B cell (primary cell): ENCODE data around the gene ZDHHC14. TPM values are rescaled to one million over a fixed set of nuclear protein-coding genes. Genes with fewer than 3 reads are reported as not detected.

Experiments used
- ATAC-seq: fragments of 200-7000 bp; cut with Tn5 transposase; one replicate; pipeline ENCODE4 v1.10.0; 2021; ENCODE audit warnings: low read depth, mild to moderate bottlenecking, moderate number of reproducible peaks, moderate library complexity
- CTCF ChIA-PET: fragments of 350-600 bp; sonication (Branson Sonifier 250); formaldehyde crosslinking; loops from one replicate; lab custom pipeline; 2021; ENCODE audit warnings: antibody characterized with exemption, inconsistent platforms; lab: Charles Lee
- POLR2A ChIA-PET: fragments of 350-600 bp; sonication (Branson Sonifier 250); formaldehyde crosslinking; loops from one replicate; lab custom pipeline; 2021; ENCODE audit warnings: antibody characterized with exemption; lab: Charles Lee
- DNase-seq: peaks from one replicate; pipeline ENCODE4 v3.0.0; 2013
- H2AFZ ChIP-seq: 2 replicates; pipeline ENCODE4 v1.6.1; 2012; ENCODE audit warnings: mild to moderate bottlenecking, low read depth, low read length; ENCODE audit not compliant: insufficient read depth, poor library complexity, severe bottlenecking
- H3K27ac ChIP-seq, 2 donors: 1 replicate in 1 of 2; 2 replicates in 1 of 2; pipeline ENCODE4 v1.5.1; 2012 to 2013; ENCODE audit warnings: low read length in 2 of 2, mild to moderate bottlenecking in 2 of 2, moderate library complexity in 1 of 2
- H3K27me3 ChIP-seq, 4 experiments: fragments of 200-600 bp in 1 of 4; sonication (generic) in 1 of 4; replicated peaks in 1 of 4; 1 replicate in 2 of 4; 2 replicates in 2 of 4; pipeline versions ENCODE4 v1.6.1 to v1.7.0; 2013 to 2016; ENCODE audit warnings: low read length in 3 of 4, mild to moderate bottlenecking in 2 of 4, mixed read lengths in 1 of 4, moderate library complexity in 1 of 4; ENCODE audit not compliant: insufficient read depth in 4 of 4, control insufficient read depth in 3 of 4; ENCODE audit errors: control extremely low read depth in 1 of 4
- H3K36me3 ChIP-seq, 2 experiments: replicated peaks in 1 of 2; 1 replicate in 1 of 2; 2 replicates in 1 of 2; pipeline versions ENCODE4 v1.6.1 to v1.7.1; 2013; ENCODE audit warnings: low read length in 1 of 2; ENCODE audit not compliant: insufficient read depth in 2 of 2, control insufficient read depth in 1 of 2; ENCODE audit errors: control extremely low read depth in 1 of 2, extremely low read depth in 1 of 2
- H3K4me1 ChIP-seq, 2 donors: fragments of 200-600 bp in 1 of 2; sonication (generic) in 1 of 2; 1 replicate in 1 of 2; 2 replicates in 1 of 2; pipeline versions ENCODE4 v1.5.1 to v1.6.1; 2013 to 2017; ENCODE audit warnings: low read length in 2 of 2; ENCODE audit not compliant: control insufficient read depth in 2 of 2, insufficient read depth in 2 of 2
- H3K4me2 ChIP-seq: replicated peaks from 2 replicates; pipeline ENCODE3; 2012; ENCODE audit warnings: mild to moderate bottlenecking, low read depth, low read length; ENCODE audit not compliant: poor library complexity, severe bottlenecking
- H3K4me3 ChIP-seq, 5 experiments: fragments of 200-600 bp in 1 of 5; sonication (generic) in 1 of 5; 1 replicate in 3 of 5; 2 replicates in 2 of 5; pipeline versions ENCODE4 v1.5.1 to v1.7.0; 2011 to 2016; ENCODE audit warnings: low read length in 4 of 5, mild to moderate bottlenecking in 4 of 5, low read depth in 2 of 5, control low read depth in 1 of 5, moderate library complexity in 1 of 5; ENCODE audit not compliant: insufficient read depth in 1 of 5; ENCODE audit errors: control extremely low read depth in 1 of 5, extremely low read depth in 1 of 5
- H3K79me2 ChIP-seq: fragments of 200-600 bp; sonication (generic); one replicate; pipeline ENCODE4 v1.6.0; 2016; ENCODE audit warnings: low read length; ENCODE audit not compliant: control insufficient read depth, insufficient read depth
- H3K9ac ChIP-seq: fragments of 200-600 bp; sonication (generic); 2 replicates; pipeline ENCODE4 v1.6.1; 2017; ENCODE audit warnings: mild to moderate bottlenecking, low read length, moderate library complexity
- H3K9me3 ChIP-seq, 3 donors: one replicate each; pipeline versions ENCODE4 v1.6.1 to v1.7.1; 2013; ENCODE audit warnings: low read length in 2 of 3; ENCODE audit not compliant: control insufficient read depth in 2 of 3, insufficient read depth in 1 of 3; ENCODE audit errors: control extremely low read depth in 1 of 3
- H4K20me1 ChIP-seq: 2 replicates; pipeline ENCODE4 v1.6.0; 2012; ENCODE audit warnings: mild to moderate bottlenecking, low read length; ENCODE audit not compliant: insufficient read depth, control insufficient read depth, poor library complexity, severe bottlenecking
- H3K27ac Mint-ChIP-seq: one replicate; pipeline ENCODE4 v1.8.0; 2021; ENCODE audit warnings: mixed read lengths
- H3K27me3 Mint-ChIP-seq: one replicate; pipeline ENCODE4 v1.8.0; 2021; ENCODE audit warnings: mixed read lengths
- H3K4me1 Mint-ChIP-seq: one replicate; pipeline ENCODE4 v1.8.0; 2021; ENCODE audit warnings: mixed read lengths
- H3K4me3 Mint-ChIP-seq: one replicate; pipeline ENCODE4 v1.8.0; 2021; ENCODE audit warnings: mixed read lengths
- H3K9me3 Mint-ChIP-seq: one replicate; pipeline ENCODE4 v1.8.0; 2022; ENCODE audit warnings: mixed read lengths; ENCODE audit not compliant: insufficient read depth
- CTCF ChIP-seq: fragments of 200-600 bp; IDR thresholded peaks from one replicate; pipeline ENCODE4 v1.8.0; 2022; ENCODE audit warnings: antibody characterized with exemption, mild to moderate bottlenecking
- EZH2 ChIP-seq: IDR thresholded peaks from 2 replicates; pipeline ENCODE4 v1.6.1; 2012; ENCODE audit warnings: borderline replicate concordance, low read depth, mild to moderate bottlenecking, moderate library complexity, low read length; ENCODE audit not compliant: insufficient read depth, poor library complexity, severe bottlenecking
- whole genome bisulfite sequencing: methylation state at CpG from one replicate; pipeline ENCODE4 v1.1.5; 2013; ENCODE audit warnings: missing lambda C conversion rate; ENCODE audit not compliant: insufficient coverage; 5-methylcytosine and 5-hydroxymethylcytosine counted together
- intact Hi-C: fragments of 100-400 bp; cut with micrococcal nuclease; formaldehyde crosslinking; loops from one replicate; pipeline ENCODE4 v1.10.0; 2022
- polyA plus RNA-seq: library from polyadenylated mRNA; depleted of rRNA; stranded (reverse); fragments of >200 nt; gene quantifications from 2 replicates; pipeline ENCODE4 v1.2.3, GENCODE V29; 2012
- total RNA-seq, 2 donors: library from RNA; stranded (reverse); fragments of 120-200 nt in 1 of 2; gene quantifications; 1 replicate in 1 of 2; 2 replicates in 1 of 2; pipeline versions ENCODE4 v1.2.3 to v1.2.4, GENCODE V29; 2013 to 2022

Gene ZDHHC14
- total and polyA plus RNA-seq, 2 donors (not counting 1 experiment from before 2014, with no cell fraction given), result 8.8 to 50.4 TPM

GRCh38 chr6:157538698-157539097 is 157.7 kb downstream of the ZDHHC14 start:
- Histone ChIP-seq H4K20me1 (no peaks in the 10 kb centered on the region), H3K9me3 (peaks cover 0 to 6% (median 0%) of the 10 kb centered on the region in 3 donors), H3K4me2 (peak overlapping the region; percentile 52), H3K9ac (no peak overlapping the region), H3K4me1 (peaks cover 50 to 80% of the 10 kb centered on the region in 2 donors), H3K36me3 (peaks cover 0 to 9% of the 10 kb centered on the region in 2 experiments), H3K27ac (peak overlapping the region; percentile 61 to 66), H2AFZ (no peak overlapping the region), H3K4me3 (no peak overlapping the region), H3K79me2 (peaks cover 4% of the 10 kb centered on the region), H3K27me3 (no peaks in the 10 kb centered on the region)
- DNase-seq (no peak), ATAC-seq (no peak)
- Mint-ChIP-seq H3K9me3 (no peaks in the 10 kb centered on the region), H3K27ac (peak overlapping the region; percentile 91), H3K4me1 (peaks cover 77% of the 10 kb centered on the region), H3K27me3 (no peaks in the 10 kb centered on the region), H3K4me3 (peak overlapping the region; percentile 66)
- over 99% methylated on average over 13 of the region's 13 CpGs for WGBS
- ChIA-PET CTCF (interaction anchor here (1.2 to 1.9 kb wide), 3 partner anchors 11 to 32 kb away, joined by 3 to 9 read pairs (median 4); no protein-coding TSS in a partner anchor), POLR2A (interaction anchor here (0.6 to 1.1 kb wide), 3 partner anchors 24 to 216 kb away, joined by 3 to 4 read pairs (median 3); no protein-coding TSS in a partner anchor)
- intact Hi-C loops, result loop anchor here (1.0 kb wide), 1 partner anchor 9 kb away; no protein-coding TSS in a partner anchor
- TF ChIP-seq CTCF, result no peak
- no peak for TF ChIP-seq EZH2

- peak overlapping the region; percentile 35 for H3K9ac ChIP-seq
- ATAC-seq (peak; percentile 53), DNase-seq (peak; percentile 56)
- WGBS, result 0% methylated on average over 5 of the region's 10 CpGs
- CTCF ChIA-PET, result interaction anchor here (0.7 to 1.9 kb wide), 2 partner anchors 14 to 32 kb away, joined by 3 to 9 read pairs; no protein-coding TSS in a partner anchor
- H3K79me2 ChIP-seq, result peaks cover 4% of the 10 kb centered on the region
- peaks cover 50 to 80% of the 10 kb centered on the region in 2 donors for H3K4me1 ChIP-seq
- H2AFZ ChIP-seq, result peak overlapping the region; percentile 31
- POLR2A ChIA-PET, result interaction anchor here (0.8 to 1.1 kb wide), 2 partner anchors 23 to 217 kb away, joined by 3 read pairs; no protein-coding TSS in a partner anchor
- H3K9me3 ChIP-seq, result peaks cover 0 to 9% (median 0%) of the 10 kb centered on the region in 3 donors
- no peaks in the 10 kb centered on the region for H3K9me3 Mint-ChIP-seq
- H3K4me1 Mint-ChIP-seq, result peaks cover 77% of the 10 kb centered on the region
- peak overlapping the region; percentile 85 for H3K27ac Mint-ChIP-seq
- peaks cover 0 to 13% of the 10 kb centered on the region in 2 experiments for H3K36me3 ChIP-seq
- intact Hi-C loops, result no loop called here
- H3K27me3 Mint-ChIP-seq, result no peaks in the 10 kb centered on the region
- peak overlapping the region; percentile 53 for H3K4me3 Mint-ChIP-seq
- H3K27ac ChIP-seq, result peak overlapping the region; percentile 61 to 66
- peak overlapping the region in 2 of 5 experiments; percentile 8 to 17 for H3K4me3 ChIP-seq
- H4K20me1 ChIP-seq, result no peaks in the 10 kb centered on the region
- TF ChIP-seq EZH2 (no peak), CTCF (no peak)
- no peaks in the 10 kb centered on the region for H3K27me3 ChIP-seq
- peak overlapping the region; percentile 52 for H3K4me2 ChIP-seq
Measured at GRCh38 chr6:157539421-157539822, 158.4 kb downstream of the ZDHHC14 start.
